ENCODE data around the gene ARID1B. TPM values are rescaled to one million over a fixed set of nuclear protein-coding genes. Genes with fewer than 3 reads are reported as not detected.
A peak's percentile ranks its signal among the peaks of the same experiment; 100 is the strongest.

The ARID1B gene
- total and polyA plus RNA-seq, 4 donors: 49.8 to 90.9 (median 59.0) TPM

DNA sequence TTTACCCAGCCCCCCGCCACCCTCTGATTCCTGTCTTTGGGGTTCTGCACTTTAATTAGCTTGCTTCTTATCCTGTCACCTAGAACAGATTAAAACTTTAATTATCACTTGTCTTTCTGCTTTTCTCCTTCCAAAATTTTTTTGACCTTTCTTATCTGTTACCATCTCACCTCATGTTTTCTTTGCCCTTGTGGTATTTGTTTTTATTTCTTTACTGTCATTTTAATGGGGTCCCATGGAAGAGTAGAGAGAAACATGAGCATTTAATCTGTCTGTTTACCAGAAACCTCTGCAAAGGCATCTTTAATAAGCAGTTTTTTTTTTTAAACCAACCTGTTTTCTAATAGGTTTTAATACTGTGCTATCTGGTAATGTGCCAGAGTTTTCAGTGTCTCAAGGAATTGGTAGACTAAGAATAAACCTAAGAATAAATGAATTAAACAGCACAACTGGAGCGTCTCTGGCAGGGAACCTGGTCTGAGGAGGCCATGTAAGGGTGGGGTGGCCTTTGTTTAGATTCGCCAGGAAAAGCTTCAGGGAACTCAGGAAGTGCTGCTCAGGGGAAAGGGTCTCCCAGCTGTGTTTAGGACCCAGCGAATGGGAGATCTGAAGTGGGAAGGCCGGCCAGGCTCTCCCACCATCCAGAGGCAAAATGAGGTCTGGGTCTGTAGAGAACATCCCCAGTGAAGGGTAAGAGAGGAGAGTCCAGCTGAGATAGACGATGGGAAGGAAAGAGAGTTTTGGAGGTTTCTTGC lies 69.8 kb downstream of the ARID1B start:
- 51% methylated on average over 5 of the region's 6 CpGs for WGBS (ENCODE audit: insufficient coverage)
- H3K27ac ChIP-seq (ENCODE audit: low read depth, low read length): no peak overlapping the region
- no peaks in the 10 kb centered on the region for H3K36me3 ChIP-seq (ENCODE audit: control insufficient read depth, insufficient read depth, low read length)
- H3K27me3 ChIP-seq (ENCODE audit: control insufficient read depth, insufficient read depth, low read length): no peaks in the 10 kb centered on the region
- H3K9me3 ChIP-seq (ENCODE audit: control insufficient read depth, insufficient read depth, low read length): no peaks in the 10 kb centered on the region
- no peak overlapping the region for H3K4me3 ChIP-seq (ENCODE audit: low read depth, low read length)
- DNase-seq (ENCODE audit: low read depth in 4 of 6, low spot score in 6 of 6): no peak
- H3K4me1 ChIP-seq (ENCODE audit: control insufficient read depth, insufficient read depth, low read length): peaks cover 27% of the 10 kb centered on the region

GRCh38 chr6:156848123-156848522 lies 70.9 kb downstream of the ARID1B start:
- H3K9me3 ChIP-seq (ENCODE audit: control insufficient read depth, insufficient read depth, low read length): no peaks in the 10 kb centered on the region
- DNase-seq (ENCODE audit: low read depth in 4 of 6, low spot score in 6 of 6): peak in 3 of 6 donors; percentile 22 to 76 (median 62)
- no peaks in the 10 kb centered on the region for H3K36me3 ChIP-seq (ENCODE audit: control insufficient read depth, insufficient read depth, low read length)
- WGBS (ENCODE audit: insufficient coverage): no CpG with 5 or more reads among the region's 3 CpGs
- H3K27me3 ChIP-seq (ENCODE audit: control insufficient read depth, insufficient read depth, low read length): no peaks in the 10 kb centered on the region
- no peak overlapping the region for H3K4me3 ChIP-seq (ENCODE audit: low read depth, low read length)
- H3K27ac ChIP-seq (ENCODE audit: low read depth, low read length): no peak overlapping the region
- peaks cover 29% of the 10 kb centered on the region for H3K4me1 ChIP-seq (ENCODE audit: control insufficient read depth, insufficient read depth, low read length)

DNA sequence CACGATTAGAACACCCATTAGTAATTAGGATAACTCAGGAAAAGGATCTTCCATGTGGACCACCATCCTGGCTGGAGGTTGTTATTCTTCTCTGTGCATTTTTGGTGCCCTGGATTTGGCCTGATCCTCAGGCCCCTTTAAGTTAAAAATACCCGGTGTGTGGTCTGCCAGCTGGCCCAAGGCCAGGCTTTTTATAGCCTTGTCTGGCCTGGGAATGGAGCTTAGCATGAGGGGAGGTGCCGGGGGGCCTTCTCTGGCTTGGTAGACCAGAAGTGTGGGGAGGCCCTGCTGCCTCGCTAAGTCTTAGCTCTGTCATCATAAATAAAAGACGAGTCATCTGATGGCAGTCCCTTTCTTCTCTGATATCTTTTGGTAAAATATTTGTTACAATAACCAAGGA lies 71.4 kb downstream of the ARID1B start:
- WGBS (ENCODE audit: insufficient coverage): 7% methylated on average over 2 of the region's 5 CpGs
- no peaks in the 10 kb centered on the region for H3K36me3 ChIP-seq (ENCODE audit: control insufficient read depth, insufficient read depth, low read length)
- H3K4me3 ChIP-seq (ENCODE audit: low read depth, low read length): no peak overlapping the region
- no peaks in the 10 kb centered on the region for H3K27me3 ChIP-seq (ENCODE audit: control insufficient read depth, insufficient read depth, low read length)
- no peak overlapping the region for H3K27ac ChIP-seq (ENCODE audit: low read depth, low read length)
- peaks cover 29% of the 10 kb centered on the region for H3K4me1 ChIP-seq (ENCODE audit: control insufficient read depth, insufficient read depth, low read length)
- peak; percentile 38 to 91 (median 66) for DNase-seq (ENCODE audit: low read depth in 4 of 6, low spot score in 6 of 6)
- no peaks in the 10 kb centered on the region for H3K9me3 ChIP-seq (ENCODE audit: control insufficient read depth, insufficient read depth, low read length)

- no peaks in the 10 kb centered on the region for H3K27me3 ChIP-seq (ENCODE audit: control insufficient read depth, insufficient read depth, low read length)
- peaks cover 29% of the 10 kb centered on the region for H3K4me1 ChIP-seq (ENCODE audit: control insufficient read depth, insufficient read depth, low read length)
- no peak for DNase-seq (ENCODE audit: low read depth in 4 of 6, low spot score in 6 of 6)
- H3K9me3 ChIP-seq (ENCODE audit: control insufficient read depth, insufficient read depth, low read length): no peaks in the 10 kb centered on the region
- no peak overlapping the region for H3K27ac ChIP-seq (ENCODE audit: low read depth, low read length)
- no peaks in the 10 kb centered on the region for H3K36me3 ChIP-seq (ENCODE audit: control insufficient read depth, insufficient read depth, low read length)
- H3K4me3 ChIP-seq (ENCODE audit: low read depth, low read length): no peak overlapping the region
- 42% methylated on average over 2 of the region's 7 CpGs for WGBS (ENCODE audit: insufficient coverage)
Observed at GRCh38 chr6:156849806-156850205, 72.6 kb downstream of the ARID1B start.

DNA sequence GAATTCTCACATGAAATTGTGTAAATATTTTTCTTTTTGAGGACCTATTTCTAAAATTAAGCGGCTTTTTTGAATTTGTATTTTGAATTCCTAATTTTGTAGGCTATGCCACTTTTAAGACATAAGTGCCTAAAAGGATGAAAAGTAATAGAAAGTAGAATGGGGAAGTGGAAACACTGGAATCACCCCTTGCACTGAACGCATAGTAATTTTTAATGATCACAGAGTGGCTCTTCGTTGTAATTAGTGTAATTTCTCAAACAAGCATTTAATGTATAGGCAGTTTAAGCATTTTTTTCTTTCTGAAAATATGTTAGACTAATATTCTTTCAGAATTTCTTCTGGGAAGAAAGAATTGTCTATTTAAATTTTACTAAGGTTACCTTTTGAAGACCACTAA lies 73.2 kb downstream of the ARID1B start:
- Histone ChIP-seq H3K4me3 (ENCODE audit: low read depth, low read length) (no peak overlapping the region), H3K27me3 (ENCODE audit: control insufficient read depth, insufficient read depth, low read length) (no peaks in the 10 kb centered on the region), H3K27ac (ENCODE audit: low read depth, low read length) (no peak overlapping the region), H3K9me3 (ENCODE audit: control insufficient read depth, insufficient read depth, low read length) (no peaks in the 10 kb centered on the region), H3K36me3 (ENCODE audit: control insufficient read depth, insufficient read depth, low read length) (no peaks in the 10 kb centered on the region), H3K4me1 (ENCODE audit: control insufficient read depth, insufficient read depth, low read length) (peaks cover 29% of the 10 kb centered on the region)
- no peak for DNase-seq (ENCODE audit: low read depth in 4 of 6, low spot score in 6 of 6)
- no CpG with 5 or more reads among the region's 3 CpGs for WGBS (ENCODE audit: insufficient coverage)

- Histone ChIP-seq H3K9me3 (ENCODE audit: control insufficient read depth, insufficient read depth, low read length) (no peaks in the 10 kb centered on the region), H3K4me3 (ENCODE audit: low read depth, low read length) (no peak overlapping the region), H3K27ac (ENCODE audit: low read depth, low read length) (no peak overlapping the region), H3K27me3 (ENCODE audit: control insufficient read depth, insufficient read depth, low read length) (no peaks in the 10 kb centered on the region), H3K4me1 (ENCODE audit: control insufficient read depth, insufficient read depth, low read length) (peaks cover 26% of the 10 kb centered on the region), H3K36me3 (ENCODE audit: control insufficient read depth, insufficient read depth, low read length) (no peaks in the 10 kb centered on the region)
- peak in 1 of 6 donors; percentile 86 for DNase-seq (ENCODE audit: low read depth in 4 of 6, low spot score in 6 of 6)
- no CpG with 5 or more reads among the region's 3 CpGs for WGBS (ENCODE audit: insufficient coverage)
Observed at GRCh38 chr6:156851454-156851921, 74.3 kb downstream of the ARID1B start.

DNA sequence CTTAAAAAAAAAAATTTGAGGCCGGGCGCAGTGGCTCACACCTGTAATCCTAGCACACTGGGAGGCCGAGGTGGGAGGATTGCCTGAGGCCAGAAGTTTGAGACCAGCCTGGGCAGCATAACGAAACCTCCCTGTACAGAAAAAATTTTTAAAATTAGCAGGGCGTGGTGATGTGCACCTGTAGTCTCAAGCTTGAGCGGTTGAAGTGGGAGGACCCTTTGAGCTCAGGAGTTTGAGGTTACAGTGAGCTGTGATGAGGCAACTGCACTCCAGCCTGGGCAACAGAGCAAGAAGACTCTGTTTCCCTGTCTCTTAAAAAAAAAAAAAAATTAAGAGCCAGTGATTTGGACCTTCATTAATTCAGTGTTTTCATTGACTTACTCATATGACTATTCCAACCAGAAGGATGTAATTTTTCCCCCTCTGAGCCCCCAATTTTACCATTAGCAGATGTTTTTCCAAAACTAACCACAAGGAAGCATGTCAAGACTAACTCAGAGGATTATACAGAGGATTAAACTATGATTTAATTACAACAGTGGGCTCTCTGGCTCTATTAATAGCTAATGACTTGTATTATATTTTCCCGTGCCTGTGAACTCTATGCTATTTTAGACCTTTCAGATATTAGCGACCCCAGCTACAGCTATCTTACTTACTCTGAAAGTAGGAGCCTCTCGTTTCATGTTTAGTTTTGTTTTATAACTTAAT lies 75.1 kb downstream of the ARID1B start:
- H3K36me3 ChIP-seq (ENCODE audit: control insufficient read depth, insufficient read depth, low read length): no peaks in the 10 kb centered on the region
- H3K27me3 ChIP-seq (ENCODE audit: control insufficient read depth, insufficient read depth, low read length): no peaks in the 10 kb centered on the region
- DNase-seq (ENCODE audit: low read depth in 4 of 6, low spot score in 6 of 6): no peak
- H3K4me1 ChIP-seq (ENCODE audit: control insufficient read depth, insufficient read depth, low read length): peaks cover 22% of the 10 kb centered on the region
- 93% methylated on average over 3 of the region's 9 CpGs for WGBS (ENCODE audit: insufficient coverage)
- H3K9me3 ChIP-seq (ENCODE audit: control insufficient read depth, insufficient read depth, low read length): no peaks in the 10 kb centered on the region
- no peak overlapping the region for H3K27ac ChIP-seq (ENCODE audit: low read depth, low read length)
- no peak overlapping the region for H3K4me3 ChIP-seq (ENCODE audit: low read depth, low read length)

DNA sequence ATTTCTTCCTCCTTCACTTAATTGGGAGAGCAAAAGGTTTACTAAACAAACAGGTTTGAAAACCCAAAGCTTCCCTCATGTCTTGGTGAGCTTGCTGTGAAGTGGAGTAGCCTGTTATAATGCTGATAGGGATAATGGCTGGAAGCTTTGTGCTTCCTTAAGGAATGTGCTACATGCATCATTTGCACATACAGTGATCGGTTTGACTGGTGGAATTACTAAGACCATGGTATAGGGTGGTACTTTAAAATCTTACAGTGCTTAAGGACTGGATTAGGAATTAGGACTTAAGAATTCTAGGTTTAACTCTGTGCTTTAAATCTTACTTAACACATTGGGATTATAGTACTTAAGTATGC lies 75.7 kb downstream of the ARID1B start:
- Histone ChIP-seq H3K36me3 (ENCODE audit: control insufficient read depth, insufficient read depth, low read length) (no peaks in the 10 kb centered on the region), H3K27ac (ENCODE audit: low read depth, low read length) (no peak overlapping the region), H3K27me3 (ENCODE audit: control insufficient read depth, insufficient read depth, low read length) (no peaks in the 10 kb centered on the region), H3K4me3 (ENCODE audit: low read depth, low read length) (no peak overlapping the region), H3K9me3 (ENCODE audit: control insufficient read depth, insufficient read depth, low read length) (no peaks in the 10 kb centered on the region), H3K4me1 (ENCODE audit: control insufficient read depth, insufficient read depth, low read length) (peaks cover 19% of the 10 kb centered on the region)
- peak in 1 of 6 donors; percentile 29 for DNase-seq (ENCODE audit: low read depth in 4 of 6, low spot score in 6 of 6)
- WGBS (ENCODE audit: insufficient coverage): no CpG with 5 or more reads among the region's 1 CpG

GRCh38 chr6:156853733-156854132 lies 76.6 kb downstream of the ARID1B start:
- 100% methylated on average over 3 of the region's 5 CpGs for WGBS (ENCODE audit: insufficient coverage)
- Histone ChIP-seq H3K9me3 (ENCODE audit: control insufficient read depth, insufficient read depth, low read length) (no peaks in the 10 kb centered on the region), H3K27me3 (ENCODE audit: control insufficient read depth, insufficient read depth, low read length) (no peaks in the 10 kb centered on the region), H3K36me3 (ENCODE audit: control insufficient read depth, insufficient read depth, low read length) (no peaks in the 10 kb centered on the region), H3K27ac (ENCODE audit: low read depth, low read length) (no peak overlapping the region), H3K4me1 (ENCODE audit: control insufficient read depth, insufficient read depth, low read length) (peaks cover 14% of the 10 kb centered on the region), H3K4me3 (ENCODE audit: low read depth, low read length) (no peak overlapping the region)
- no peak for DNase-seq (ENCODE audit: low read depth in 4 of 6, low spot score in 6 of 6)
